ENCODE measurements around the gene XPO5.
A peak's percentile ranks its signal among the peaks of the same experiment; 100 is the strongest.
"Not testable (repeated sequence)": the region's sequence is repeated elsewhere in the genome, so short reads cannot be mapped to it uniquely, and the experiment has no call there.

XPO5 gene

GRCh38 chr6:43588194-43588593, 12.4 kb upstream of the XPO5 start:
- Histone ChIP-seq H3K4me3 (ENCODE audit: insufficient read depth, low read depth, low read length, poor library complexity, severe bottlenecking) (no peak overlapping the region), H3K4me1 (ENCODE audit: control insufficient read depth, insufficient read depth, low read length, poor library complexity, severe bottlenecking) (peaks cover 17% of the 10 kb centered on the region), H3K27ac (ENCODE audit: insufficient read depth, low read length, poor library complexity, severe bottlenecking) (no peak overlapping the region), H3K9me3 (ENCODE audit: control insufficient read depth, low read length) (no peaks in the 10 kb centered on the region), H3K36me3 (ENCODE audit: control insufficient read depth, insufficient read depth, low read length) (peaks cover 27% of the 10 kb centered on the region), H3K27me3 (replicated peaks; ENCODE audit: control insufficient read depth, insufficient read depth, low read length, poor library complexity, severe bottlenecking) (no peaks in the 10 kb centered on the region)
- no peak for DNase-seq

DNA sequence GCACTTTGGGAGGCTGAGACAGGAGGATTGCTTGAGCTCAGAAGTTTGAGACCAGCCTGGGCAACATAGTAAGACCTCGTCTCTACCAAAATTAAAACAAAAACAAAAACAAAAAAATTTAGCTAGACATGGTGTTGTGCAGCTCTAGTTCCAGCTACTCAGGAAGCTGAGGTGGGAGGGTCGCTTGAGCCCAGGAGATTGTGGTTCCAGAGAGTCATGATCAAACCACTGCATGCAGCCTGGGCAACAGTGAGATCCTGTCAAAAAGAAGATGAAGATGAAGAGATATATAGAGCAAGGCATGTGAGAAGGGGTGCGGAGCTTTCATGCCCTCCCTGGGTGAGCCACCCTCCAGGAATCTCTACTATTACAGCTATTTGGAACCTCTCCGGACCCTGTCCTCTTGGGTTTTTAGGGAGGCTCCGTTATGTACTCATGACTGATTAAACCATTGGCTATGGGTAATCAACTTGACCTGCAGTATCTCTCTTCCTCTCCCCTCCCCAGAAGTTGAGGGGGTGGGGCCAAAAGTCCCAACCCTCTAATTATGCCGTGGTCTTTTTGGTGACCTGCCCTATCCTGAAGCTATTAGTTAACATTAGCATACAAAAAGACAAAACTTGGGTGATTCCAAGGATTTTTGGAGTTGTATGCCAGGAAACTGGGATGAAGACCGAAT, 9.2 kb upstream of the XPO5 start:
- H3K27me3 ChIP-seq (replicated peaks; ENCODE audit: control insufficient read depth, insufficient read depth, low read length, poor library complexity, severe bottlenecking): no peaks in the 10 kb centered on the region
- H3K4me1 ChIP-seq (ENCODE audit: control insufficient read depth, insufficient read depth, low read length, poor library complexity, severe bottlenecking): peaks cover 17% of the 10 kb centered on the region
- H3K36me3 ChIP-seq (ENCODE audit: control insufficient read depth, insufficient read depth, low read length): peaks cover 21% of the 10 kb centered on the region
- H3K27ac ChIP-seq (ENCODE audit: insufficient read depth, low read length, poor library complexity, severe bottlenecking): peak overlapping the region; percentile 57
- DNase-seq: no peak
- no peak overlapping the region for H3K4me3 ChIP-seq (ENCODE audit: insufficient read depth, low read depth, low read length, poor library complexity, severe bottlenecking)
- H3K9me3 ChIP-seq (ENCODE audit: control insufficient read depth, low read length): no peaks in the 10 kb centered on the region

DNA sequence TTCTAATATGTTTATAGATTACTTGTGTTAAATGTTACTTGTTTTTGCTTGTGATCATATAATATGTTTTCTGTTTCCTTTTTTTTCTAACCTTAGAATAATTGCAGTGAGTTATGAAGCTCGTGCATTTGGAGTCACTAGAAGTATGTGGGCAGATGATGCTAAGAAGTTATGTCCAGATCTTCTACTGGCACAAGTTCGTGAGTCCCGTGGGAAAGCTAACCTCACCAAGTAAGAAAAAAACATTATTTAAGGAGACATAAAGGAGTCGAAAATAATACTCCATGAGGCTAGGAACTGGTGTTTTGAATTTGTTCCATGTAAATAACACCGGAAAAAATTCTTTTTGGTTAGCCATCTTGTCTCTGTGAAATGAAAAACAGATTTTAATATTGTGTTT, 7.1 kb upstream of the XPO5 start:
- Histone ChIP-seq H3K27ac (ENCODE audit: insufficient read depth, low read length, poor library complexity, severe bottlenecking) (no peak overlapping the region), H3K36me3 (ENCODE audit: control insufficient read depth, insufficient read depth, low read length) (peaks cover 14% of the 10 kb centered on the region), H3K9me3 (ENCODE audit: control insufficient read depth, low read length) (no peaks in the 10 kb centered on the region), H3K4me1 (ENCODE audit: control insufficient read depth, insufficient read depth, low read length, poor library complexity, severe bottlenecking) (peaks cover 20% of the 10 kb centered on the region), H3K4me3 (ENCODE audit: insufficient read depth, low read depth, low read length, poor library complexity, severe bottlenecking) (no peak overlapping the region), H3K27me3 (replicated peaks; ENCODE audit: control insufficient read depth, insufficient read depth, low read length, poor library complexity, severe bottlenecking) (no peaks in the 10 kb centered on the region)
- no peak for DNase-seq

DNA sequence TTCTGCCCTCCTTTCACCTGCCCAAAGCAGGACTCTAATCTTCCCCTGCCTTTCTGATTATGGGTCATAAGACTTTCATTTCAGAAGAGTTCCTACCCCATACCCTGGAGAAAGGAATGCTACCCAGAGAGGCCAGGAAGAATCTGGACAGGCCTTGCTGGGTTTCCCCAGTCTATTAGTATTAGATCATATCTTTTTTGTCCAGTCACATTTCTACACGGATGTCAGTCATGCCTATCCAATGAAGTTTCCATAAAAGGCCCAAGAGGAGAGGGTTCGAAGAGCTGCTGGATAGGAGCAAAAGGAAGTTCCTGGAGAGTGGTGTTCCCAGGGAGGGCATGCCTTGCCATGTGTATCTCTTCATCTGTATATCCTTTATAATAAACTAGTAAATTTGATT, 3.3 kb upstream of the XPO5 start:
- DNase-seq: no peak
- H3K36me3 ChIP-seq (ENCODE audit: control insufficient read depth, insufficient read depth, low read length): peaks cover 4% of the 10 kb centered on the region
- peaks cover 16% of the 10 kb centered on the region for H3K4me1 ChIP-seq (ENCODE audit: control insufficient read depth, insufficient read depth, low read length, poor library complexity, severe bottlenecking)
- no peak overlapping the region for H3K27ac ChIP-seq (ENCODE audit: insufficient read depth, low read length, poor library complexity, severe bottlenecking)
- H3K9me3 ChIP-seq (ENCODE audit: control insufficient read depth, low read length): no peaks in the 10 kb centered on the region
- H3K4me3 ChIP-seq (ENCODE audit: insufficient read depth, low read depth, low read length, poor library complexity, severe bottlenecking): no peak overlapping the region
- H3K27me3 ChIP-seq (replicated peaks; ENCODE audit: control insufficient read depth, insufficient read depth, low read length, poor library complexity, severe bottlenecking): no peaks in the 10 kb centered on the region

- no peak for DNase-seq
- Histone ChIP-seq H3K9me3 (ENCODE audit: control insufficient read depth, low read length) (no peaks in the 10 kb centered on the region), H3K4me3 (ENCODE audit: insufficient read depth, low read depth, low read length, poor library complexity, severe bottlenecking) (no peak overlapping the region), H3K4me1 (ENCODE audit: control insufficient read depth, insufficient read depth, low read length, poor library complexity, severe bottlenecking) (peaks cover 12% of the 10 kb centered on the region), H3K27ac (ENCODE audit: insufficient read depth, low read length, poor library complexity, severe bottlenecking) (no peak overlapping the region), H3K36me3 (ENCODE audit: control insufficient read depth, insufficient read depth, low read length) (peaks cover 4% of the 10 kb centered on the region), H3K27me3 (replicated peaks; ENCODE audit: control insufficient read depth, insufficient read depth, low read length, poor library complexity, severe bottlenecking) (no peaks in the 10 kb centered on the region)
Measured at GRCh38 chr6:43578748-43579147, 2.9 kb upstream of the XPO5 start.

GRCh38 chr6:43575105-43575771, 600 bp downstream of the XPO5 start:
- Histone ChIP-seq H3K4me1 (ENCODE audit: control insufficient read depth, insufficient read depth, low read length, poor library complexity, severe bottlenecking) (peaks cover 12% of the 10 kb centered on the region), H3K9me3 (ENCODE audit: control insufficient read depth, low read length) (no peaks in the 10 kb centered on the region), H3K27ac (ENCODE audit: insufficient read depth, low read length, poor library complexity, severe bottlenecking) (peak overlapping the region; percentile 78), H3K4me3 (ENCODE audit: insufficient read depth, low read depth, low read length, poor library complexity, severe bottlenecking) (peak overlapping the region; percentile 91), H3K27me3 (replicated peaks; ENCODE audit: control insufficient read depth, insufficient read depth, low read length, poor library complexity, severe bottlenecking) (no peaks in the 10 kb centered on the region), H3K36me3 (ENCODE audit: control insufficient read depth, insufficient read depth, low read length) (peaks cover 9% of the 10 kb centered on the region)
- DNase-seq: no peak

DNA sequence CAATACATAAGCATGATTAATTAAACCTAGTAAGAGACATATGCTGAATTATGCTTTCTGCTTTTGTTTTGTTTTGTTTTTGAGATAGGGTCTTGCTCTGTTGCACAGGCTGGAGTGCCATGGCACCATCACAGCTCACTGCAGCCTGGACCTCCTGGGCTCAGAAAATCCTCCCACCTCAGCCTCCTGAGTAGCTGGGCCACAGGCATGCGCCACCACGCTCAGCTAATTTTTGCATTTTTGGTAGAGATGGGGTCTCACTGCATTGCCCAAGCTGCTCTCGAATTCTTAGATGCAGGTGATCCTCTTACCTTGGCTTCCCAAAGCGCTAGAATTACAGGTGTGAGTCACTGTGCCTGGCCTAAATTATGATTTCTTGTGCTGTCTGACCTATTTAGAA, 3.8 kb downstream of the XPO5 start:
- no peak overlapping the region for H3K27ac ChIP-seq (ENCODE audit: insufficient read depth, low read length, poor library complexity, severe bottlenecking)
- no peak for DNase-seq
- no peaks in the 10 kb centered on the region for H3K9me3 ChIP-seq (ENCODE audit: control insufficient read depth, low read length)
- peaks cover 17% of the 10 kb centered on the region for H3K36me3 ChIP-seq (ENCODE audit: control insufficient read depth, insufficient read depth, low read length)
- no peak overlapping the region for H3K4me3 ChIP-seq (ENCODE audit: insufficient read depth, low read depth, low read length, poor library complexity, severe bottlenecking)
- peaks cover 4% of the 10 kb centered on the region for H3K4me1 ChIP-seq (ENCODE audit: control insufficient read depth, insufficient read depth, low read length, poor library complexity, severe bottlenecking)
- H3K27me3 ChIP-seq (replicated peaks; ENCODE audit: control insufficient read depth, insufficient read depth, low read length, poor library complexity, severe bottlenecking): no peaks in the 10 kb centered on the region

GRCh38 chr6:43570876-43571441, 4.9 kb downstream of the XPO5 start:
- DNase-seq: no peak
- Histone ChIP-seq H3K4me3 (ENCODE audit: insufficient read depth, low read depth, low read length, poor library complexity, severe bottlenecking) (no peak overlapping the region), H3K27ac (ENCODE audit: insufficient read depth, low read length, poor library complexity, severe bottlenecking) (no peak overlapping the region), H3K27me3 (replicated peaks; ENCODE audit: control insufficient read depth, insufficient read depth, low read length, poor library complexity, severe bottlenecking) (no peaks in the 10 kb centered on the region), H3K9me3 (ENCODE audit: control insufficient read depth, low read length) (no peaks in the 10 kb centered on the region), H3K4me1 (ENCODE audit: control insufficient read depth, insufficient read depth, low read length, poor library complexity, severe bottlenecking) (no peaks in the 10 kb centered on the region), H3K36me3 (ENCODE audit: control insufficient read depth, insufficient read depth, low read length) (peaks cover 24% of the 10 kb centered on the region)

- no peak for DNase-seq
- Histone ChIP-seq H3K4me1 (ENCODE audit: control insufficient read depth, insufficient read depth, low read length, poor library complexity, severe bottlenecking) (no peaks in the 10 kb centered on the region), H3K27me3 (replicated peaks; ENCODE audit: control insufficient read depth, insufficient read depth, low read length, poor library complexity, severe bottlenecking) (no peaks in the 10 kb centered on the region), H3K4me3 (ENCODE audit: insufficient read depth, low read depth, low read length, poor library complexity, severe bottlenecking) (no peak overlapping the region), H3K9me3 (ENCODE audit: control insufficient read depth, low read length) (no peaks in the 10 kb centered on the region), H3K27ac (ENCODE audit: insufficient read depth, low read length, poor library complexity, severe bottlenecking) (no peak overlapping the region), H3K36me3 (ENCODE audit: control insufficient read depth, insufficient read depth, low read length) (peaks cover 72% of the 10 kb centered on the region)
Measured at GRCh38 chr6:43559328-43559727, 16.5 kb downstream of the XPO5 start.

DNA sequence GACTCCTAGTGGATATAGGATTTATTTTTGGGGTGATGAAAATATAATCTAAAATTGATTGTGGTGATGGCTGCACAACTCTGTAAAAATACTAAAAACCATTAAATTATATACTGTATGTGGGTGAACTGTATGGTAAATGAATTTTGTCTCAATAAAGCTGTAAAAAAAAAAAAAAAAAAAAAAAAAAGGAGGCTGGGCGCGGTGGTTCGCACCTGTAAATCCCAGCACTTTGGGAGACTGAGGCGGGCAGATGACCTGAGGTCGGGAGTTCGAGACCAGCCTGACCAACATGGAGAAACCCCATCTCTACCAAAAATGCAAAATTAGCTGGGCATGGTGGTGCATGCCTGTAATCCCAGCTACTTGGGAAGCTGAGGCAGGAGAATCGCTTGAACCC, 18.2 kb downstream of the XPO5 start:
- H3K4me1 ChIP-seq (ENCODE audit: control insufficient read depth, insufficient read depth, low read length, poor library complexity, severe bottlenecking); H3K9me3 ChIP-seq (ENCODE audit: control insufficient read depth, low read length); H3K4me3 ChIP-seq (ENCODE audit: insufficient read depth, low read depth, low read length, poor library complexity, severe bottlenecking); DNase-seq; H3K27me3 ChIP-seq (replicated peaks; ENCODE audit: control insufficient read depth, insufficient read depth, low read length, poor library complexity, severe bottlenecking); H3K27ac ChIP-seq (ENCODE audit: insufficient read depth, low read length, poor library complexity, severe bottlenecking): not testable (repeated sequence)
- peaks cover 68% of the 10 kb centered on the region for H3K36me3 ChIP-seq (ENCODE audit: control insufficient read depth, insufficient read depth, low read length)

Data from effector memory CD4-positive, alpha-beta T cell (primary cell).